Endothelial cell of umbilical vein (primary cell): ENCODE data around the gene LYZL6. TPM values are rescaled to one million over a fixed set of nuclear protein-coding genes. Genes with fewer than 3 reads are reported as not detected.

Source experiments
- BruUV-seq: library from RNA; stranded (reverse); fragments of 400-500 nt; replicated peaks from 2 replicates; lab custom pipeline; 2021; lab: Mats Ljungman, UMichigan
- CTCF ChIA-PET: fragments of 300-600, 350-600 bp; sonication (Branson Sonifier 250); formaldehyde crosslinking; loops from one replicate; lab custom pipeline; 2021; ENCODE audit warnings: antibody characterized with exemption, inconsistent platforms; lab: Charles Lee
- POLR2A ChIA-PET: fragments of 300-600, 350-600 bp; sonication (Branson Sonifier 250); formaldehyde crosslinking; loops from one replicate; lab custom pipeline; 2021; ENCODE audit warnings: antibody characterized with exemption, inconsistent platforms; lab: Charles Lee
- DNase-seq: peaks from one replicate; pipeline ENCODE4 v3.0.0-alpha.2; 2011; ENCODE audit warnings: low read depth, low spot score
- FAIRE-seq: peaks from 2 replicates; lab custom pipeline; 2011; peaks lifted over from hg19 to GRCh38; lab: Jason Lieb, UNC
- H2AFZ ChIP-seq: 2 replicates; pipeline ENCODE4 v1.6.0; 2012; ENCODE audit warnings: low read depth, low read length, control low read depth, inconsistent platforms
- H3K27ac ChIP-seq: 2 replicates; pipeline ENCODE4 v1.5.1; 2011; ENCODE audit warnings: low read depth, mild to moderate bottlenecking, control low read depth, low read length, moderate library complexity; ENCODE audit not compliant: insufficient read depth
- H3K27me3 ChIP-seq, 2 experiments: 2 replicates each; pipeline versions ENCODE4 v1.6.0 to v1.6.1; 2011; ENCODE audit warnings: low read length in 2 of 2, mixed read lengths in 1 of 2; ENCODE audit not compliant: control insufficient read depth in 2 of 2, insufficient read depth in 2 of 2
- H3K36me3 ChIP-seq, 2 experiments: 2 replicates in 1 of 2; 3 replicates in 1 of 2; pipeline ENCODE4 v1.5.1; 2011; ENCODE audit warnings: low read length in 2 of 2, mild to moderate bottlenecking in 1 of 2, moderate library complexity in 1 of 2; ENCODE audit not compliant: control insufficient read depth in 2 of 2, insufficient read depth in 2 of 2; ENCODE audit errors: extremely low read depth in 1 of 2
- H3K4me1 ChIP-seq: 3 replicates; pipeline ENCODE4 v1.5.1; 2011; ENCODE audit warnings: mild to moderate bottlenecking, low read length; ENCODE audit not compliant: control insufficient read depth, insufficient read depth; ENCODE audit errors: extremely low read depth
- H3K4me2 ChIP-seq: 2 replicates; pipeline ENCODE4 v1.6.1; 2011; ENCODE audit warnings: low read length, control low read depth, mixed read lengths; ENCODE audit not compliant: insufficient read depth
- H3K4me3 ChIP-seq, 3 experiments: fragments of 200-600 bp in 1 of 3; sonication (generic), shearing (Covaris generic) in 1 of 3; replicated peaks in 1 of 3; 2 replicates each; pipeline ENCODE4 v1.5.1; 2011 to 2016; ENCODE audit warnings: control low read depth in 3 of 3, low read length in 3 of 3, mild to moderate bottlenecking in 2 of 3, inconsistent platforms in 1 of 3, low read depth in 1 of 3, moderate library complexity in 1 of 3; ENCODE audit not compliant: insufficient read depth in 1 of 3
- H3K79me2 ChIP-seq: 2 replicates; pipeline ENCODE4 v1.6.0; 2012; ENCODE audit warnings: low read length, inconsistent platforms; ENCODE audit not compliant: control insufficient read depth, insufficient read depth
- H3K9ac ChIP-seq: replicated peaks from 2 replicates; pipeline ENCODE3; 2011; ENCODE audit warnings: low read length, control low read depth; ENCODE audit not compliant: insufficient read depth; ENCODE audit errors: extremely low read depth
- H3K9me1 ChIP-seq: replicated peaks from 3 replicates; pipeline ENCODE4 v1.6.0; 2011; ENCODE audit warnings: mild to moderate bottlenecking, low read length; ENCODE audit not compliant: control insufficient read depth, insufficient read depth; ENCODE audit errors: extremely low read depth
- H3K9me3 ChIP-seq: replicated peaks from 2 replicates; pipeline ENCODE4 v1.5.1; 2012; ENCODE audit warnings: low read length, inconsistent platforms; ENCODE audit not compliant: control insufficient read depth, insufficient read depth
- H4K20me1 ChIP-seq: replicated peaks from 2 replicates; pipeline ENCODE3; 2011; ENCODE audit warnings: mild to moderate bottlenecking, low read length; ENCODE audit not compliant: control insufficient read depth, insufficient read depth; ENCODE audit errors: extremely low read depth
- CTCF ChIP-seq, 2 donors: IDR thresholded peaks; 1 replicate in 1 of 2; 2 replicates in 1 of 2; pipeline ENCODE4 v1.5.1; 2011; ENCODE audit warnings: low read length in 2 of 2, mild to moderate bottlenecking in 2 of 2, moderate library complexity in 2 of 2, control low read depth in 1 of 2, inconsistent platforms in 1 of 2, low read depth in 1 of 2; ENCODE audit not compliant: insufficient read depth in 1 of 2; ENCODE audit errors: extremely low read depth in 1 of 2
- EZH2 ChIP-seq: IDR thresholded peaks from 2 replicates; pipeline ENCODE4 v1.6.1; 2012; ENCODE audit warnings: borderline replicate concordance, low read depth, mild to moderate bottlenecking, moderate library complexity, low read length, inconsistent platforms; ENCODE audit not compliant: severe bottlenecking
- FOS ChIP-seq: IDR thresholded peaks from 2 replicates; pipeline ENCODE4 v1.6.1; 2011; ENCODE audit warnings: mild to moderate bottlenecking, low read length, moderate library complexity, borderline replicate concordance; ENCODE audit not compliant: insufficient read depth
- GATA2 ChIP-seq: IDR thresholded peaks from 2 replicates; pipeline ENCODE4 v1.7.0; 2011; ENCODE audit warnings: low read depth, mild to moderate bottlenecking, moderate library complexity, mixed read lengths, low read length; ENCODE audit not compliant: insufficient read length, insufficient read depth
- JUN ChIP-seq: IDR thresholded peaks from 2 replicates; pipeline ENCODE4 v1.6.1; 2011; ENCODE audit warnings: borderline replicate concordance, low read depth; ENCODE audit not compliant: insufficient read length, insufficient read depth
- POLR2A ChIP-seq: IDR thresholded peaks from 2 replicates; pipeline ENCODE4 v1.6.1; 2012; ENCODE audit warnings: low read depth, mild to moderate bottlenecking, control low read depth, low read length
- dilution Hi-C: fragments of 300-500 bp; cut with MboI; formaldehyde crosslinking; loops from one replicate; pipeline ENCODE4 v1.15.0; 2019; ENCODE audit warnings: low sequenced_read_pairs; ENCODE audit not compliant: extremely low pct_ligation_motif_present
- intact Hi-C: fragments of 100-400 bp; cut with micrococcal nuclease; formaldehyde crosslinking; loops from one replicate; pipeline ENCODE4 v1.10.0; 2022
- polyA plus RNA-seq, 4 experiments: library from polyadenylated mRNA; depleted of rRNA in 3 of 4; stranded (reverse) in 3 of 4; unstranded in 1 of 4; fragments of >200 nt; gene quantifications; 2 replicates each; pipeline versions ENCODE4 v1.2.1 to v1.2.3, GENCODE V29; 2011 to 2012; ENCODE audit warnings: missing spikeins in 1 of 4
- total RNA-seq: library from RNA; stranded (reverse); gene quantifications from 2 replicates; pipeline ENCODE4 v1.2.3, GENCODE V29; 2021

The LYZL6 gene
- total and polyA plus RNA-seq, 2 donors (not counting 3 experiments of a cell fraction or from before 2014, with no cell fraction given), result not detected

- TF ChIP-seq FOS, result no peak
- TF ChIP-seq POLR2A, result no peak
- no peak for TF ChIP-seq EZH2
- no peak for TF ChIP-seq CTCF (IDR thresholded peaks at IDR 0.05; ENCODE audit: extremely low read depth in 1 of 2, insufficient read depth in 1 of 2, low read depth in 1 of 2, low read length in 2 of 2)
- no peak for TF ChIP-seq GATA2
- TF ChIP-seq JUN, result no peak
- H3K9me3 ChIP-seq, result no peaks in the 10 kb centered on the region
- no peak overlapping the region for H3K9ac ChIP-seq
- H3K27me3 ChIP-seq, result peaks cover 0 to 4% of the 10 kb centered on the region in 2 experiments
- BruUV-seq, result no TSS peak
- POLR2A ChIA-PET, result no interaction called here
- CTCF ChIA-PET, result no interaction called here
- H3K79me2 ChIP-seq, result no peaks in the 10 kb centered on the region
- no peaks in the 10 kb centered on the region for H3K4me1 ChIP-seq
- H3K9me1 ChIP-seq, result no peaks in the 10 kb centered on the region
- no peak overlapping the region for H3K4me2 ChIP-seq
- no peak overlapping the region for H3K4me3 ChIP-seq
- H3K27ac ChIP-seq, result no peak overlapping the region
- no peak for DNase-seq
- no peak overlapping the region for H2AFZ ChIP-seq
- no peak for FAIRE-seq
- H3K36me3 ChIP-seq, result no peaks in the 10 kb centered on the region
- dilution Hi-C loops (no loop called here), intact Hi-C loops (no loop called here)
- H4K20me1 ChIP-seq, result no peaks in the 10 kb centered on the region
Observed at GRCh38 chr17:35895636-35896587, 47.6 kb downstream of the LYZL6 start.
